K562 (cell line): ENCODE measurements around the gene BNIP5. TPM values are rescaled to one million over a fixed set of nuclear protein-coding genes. Genes with fewer than 3 reads are reported as not detected.

Source experiments
- ATAC-seq: fragments of 200-7000 bp; cut with Tn5 transposase; 3 replicates; pipeline ENCODE4 v1.9.1; 2020; ENCODE audit warnings: moderate library complexity
- BruUV-seq: library from RNA; stranded (reverse); fragments of 400-500 nt; replicated peaks from 2 replicates; lab custom pipeline; 2021; lab: Mats Ljungman, UMichigan
- CTCF ChIA-PET: fragments of 300-600 bp; formaldehyde crosslinking; extraction: SDS; loops from one replicate; lab custom pipeline; 2021; ENCODE audit warnings: low intra/inter-chr PET ratio; lab: Yijun Ruan, JAX
- POLR2A ChIA-PET: fragments of 300-600, 350-650 bp; sonication (Branson Sonifier 250); formaldehyde crosslinking; extraction: SDS; loops from one replicate; lab custom pipeline; 2021; ENCODE audit warnings: antibody characterized with exemption, inconsistent platforms; lab: Yijun Ruan, JAX
- DNase-seq, 4 experiments: peaks; one replicate each; pipeline versions ENCODE4 v3.0.0 to v3.0.0-alpha.2; 2011 to 2018; ENCODE audit warnings: low spot score in 3 of 4, mixed read lengths in 3 of 4; ENCODE audit errors: extremely low read depth in 1 of 4
- FAIRE-seq: peaks from 2 replicates; lab custom pipeline; 2011; peaks lifted over from hg19 to GRCh38; lab: Jason Lieb, UNC
- H2AFZ ChIP-seq: 2 replicates; pipeline ENCODE4 v1.6.0; 2011; ENCODE audit warnings: low read depth, low read length, control low read depth, inconsistent platforms
- H3K27ac ChIP-seq: fragments of 200-600 bp; 3 replicates; pipeline ENCODE4 v1.8.0; 2011; ENCODE audit warnings: low read depth, mild to moderate bottlenecking, control low read depth, inconsistent platforms, low read length, moderate library complexity, mixed read lengths; ENCODE audit errors: extremely low read depth
- H3K27me3 ChIP-seq, 2 experiments: fragments of 300-600 bp in 1 of 2; 2 replicates in 1 of 2; 3 replicates in 1 of 2; pipeline versions ENCODE4 v1.6.0 to v1.8.0; 2011; ENCODE audit warnings: inconsistent platforms in 2 of 2, low read length in 2 of 2, mild to moderate bottlenecking in 1 of 2, mixed read lengths in 1 of 2, moderate library complexity in 1 of 2; ENCODE audit not compliant: control insufficient read depth in 2 of 2, insufficient read depth in 2 of 2
- H3K36me3 ChIP-seq: fragments of 300-600 bp; 3 replicates; pipeline ENCODE4 v1.8.0; 2011; ENCODE audit warnings: mild to moderate bottlenecking, low read length, inconsistent platforms; ENCODE audit not compliant: control insufficient read depth, insufficient read depth
- H3K4me1 ChIP-seq, 2 experiments: fragments of 200-600 bp in 1 of 2; replicated peaks in 1 of 2; 2 replicates in 1 of 2; 3 replicates in 1 of 2; pipeline versions ENCODE4 v1.5.1 to v1.8.0; 2011; ENCODE audit warnings: inconsistent platforms in 2 of 2, low read length in 2 of 2, mild to moderate bottlenecking in 1 of 2, mixed read lengths in 1 of 2, moderate library complexity in 1 of 2; ENCODE audit not compliant: control insufficient read depth in 2 of 2, insufficient read depth in 2 of 2
- H3K4me2 ChIP-seq: 2 replicates; pipeline ENCODE4 v1.6.1; 2011; ENCODE audit warnings: low read length, control low read depth, inconsistent platforms, mixed read lengths; ENCODE audit not compliant: insufficient read depth
- H3K4me3 ChIP-seq: fragments of 200-600 bp; sonication (generic), shearing (Covaris generic); 2 replicates; pipeline ENCODE4 v1.5.1; 2016; ENCODE audit warnings: control low read depth, inconsistent platforms
- H3K79me2 ChIP-seq: fragments of 200-600 bp; 3 replicates; pipeline ENCODE4 v1.8.0; 2011; ENCODE audit warnings: low read length, inconsistent platforms; ENCODE audit not compliant: control insufficient read depth, insufficient read depth
- H3K9ac ChIP-seq, 2 experiments: 2 replicates each; pipeline versions ENCODE4 v1.6.0 to v1.6.1; 2011; ENCODE audit warnings: low read depth in 2 of 2, low read length in 2 of 2, control low read depth in 1 of 2, inconsistent platforms in 1 of 2, mild to moderate bottlenecking in 1 of 2, mixed read lengths in 1 of 2; ENCODE audit not compliant: insufficient read depth in 1 of 2
- H3K9me1 ChIP-seq: one replicate; pipeline ENCODE4 v1.6.0; 2011; ENCODE audit warnings: inconsistent platforms, mild to moderate bottlenecking, low read length, moderate library complexity; ENCODE audit not compliant: control insufficient read depth, insufficient read depth
- H3K9me3 ChIP-seq: replicated peaks from 2 replicates; pipeline ENCODE4 v1.5.1; 2011; ENCODE audit warnings: low read depth, low read length, inconsistent platforms; ENCODE audit not compliant: control insufficient read depth, insufficient read depth
- H4K20me1 ChIP-seq: replicated peaks from 2 replicates; pipeline ENCODE4 v1.6.1; 2011; ENCODE audit warnings: low read length, inconsistent platforms, mixed read lengths; ENCODE audit not compliant: control insufficient read depth, insufficient read depth
- ATF4 ChIP-seq: fragments of 450-650 bp; formaldehyde crosslinking; IDR thresholded peaks from 2 replicates; pipeline ENCODE4 v1.4.0; 2022; ENCODE audit warnings: mild to moderate bottlenecking, moderate library complexity
- BRD9 ChIP-seq: fragments of 450-650 bp; IDR thresholded peaks from 2 replicates; pipeline ENCODE4 v1.6.1; 2018; ENCODE audit warnings: low read depth; ENCODE audit not compliant: partially characterized antibody
- CBX2 ChIP-seq: fragments of 200-600 bp; sonication (generic); IDR thresholded peaks from one replicate; pipeline ENCODE4 v1.6.1; 2012; ENCODE audit warnings: mild to moderate bottlenecking, low read length, inconsistent platforms; ENCODE audit not compliant: insufficient read depth, poor library complexity, severe bottlenecking
- SPI1 ChIP-seq: IDR thresholded peaks from 2 replicates; pipeline ENCODE4 v1.6.1; 2011; ENCODE audit warnings: low read depth, low read length, control low read depth, borderline replicate concordance
- ZNF717 ChIP-seq: fragments of 250-450 bp; sonication (Bioruptor Pico); IDR thresholded peaks from 2 replicates; pipeline ENCODE4 v1.5.0; 2021
- WGBS: fragments of 100-300 bp; shearing (Covaris generic); methylation state at CpG from one replicate; pipeline ENCODE4 v1.1.6; 2016; ENCODE audit warnings: low coverage, mixed read lengths; ENCODE audit not compliant: insufficient coverage; ENCODE audit errors: missing lambda C conversion rate; 5-methylcytosine and 5-hydroxymethylcytosine counted together
- in situ Hi-C: fragments of 300-500 bp; cut with MboI; formaldehyde crosslinking; loops from 4 replicates; pipeline ENCODE4 v1.15.0; 2018; ENCODE audit warnings: inconsistent platforms, mixed read lengths
- intact Hi-C: fragments of 100-400 bp; cut with micrococcal nuclease; formaldehyde crosslinking; loops from 2 replicates; pipeline ENCODE4 v1.14.2; 2022
- polyA plus RNA-seq, 8 experiments: library from polyadenylated mRNA; depleted of rRNA in 4 of 8; stranded (reverse) in 5 of 8; unstranded in 3 of 8; fragments of >200 nt; fragmentation: Nextera tagmentation in 2 of 8; fragmentation: Illumina TruSeq in 1 of 8; extraction: Ambion mirVana in 2 of 8; extraction: Trizol in 1 of 8; gene quantifications; 2 replicates each; pipeline versions ENCODE4 v1.2.1 to v1.2.3, GENCODE V29; 2011 to 2014; ENCODE audit warnings: inconsistent platforms in 1 of 8, missing spikeins in 1 of 8
- total RNA-seq, 7 experiments: library from RNA; depleted of rRNA in 6 of 7; stranded (reverse); fragments of >200 nt in 6 of 7; fragmentation: Illumina TruSeq in 2 of 7; extraction: Trizol in 2 of 7; gene quantifications; 2 replicates each; pipeline versions ENCODE4 v1.2.1 to v1.2.3, GENCODE V29; 2011 to 2021; ENCODE audit warnings: low replicate concordance in 1 of 7

BNIP5 gene
- total and polyA plus RNA-seq, 9 of the 15 experiments (the other 6 are each of a cell fraction or from before 2014, with no cell fraction given): not detected

GRCh38 chr6:36312854-36313648 lies 23.6 kb downstream of the BNIP5 start:
- no peaks in the 10 kb centered on the region; a peak in 2 of 5 replicates for H3K4me1 ChIP-seq
- WGBS: 25% methylated on average over 8 of the region's 8 CpGs
- BruUV-seq: no TSS peak
- intact Hi-C loops: no loop called here
- H3K9me1 ChIP-seq: no peaks in the 10 kb centered on the region
- peaks cover 42 to 73% of the 10 kb centered on the region in 2 experiments for H3K27me3 ChIP-seq
- H4K20me1 ChIP-seq: no peaks in the 10 kb centered on the region; the same call in 1 of the 2 replicates
- CTCF ChIA-PET: no interaction called here
- no peaks in the 10 kb centered on the region for H3K79me2 ChIP-seq
- H3K27ac ChIP-seq: no peak overlapping the region
- no peaks in the 10 kb centered on the region for H3K36me3 ChIP-seq
- 0 out of 2 replicates have a peak, but pooled peaks cover 3% of the 10 kb centered on the region for H3K9me3 ChIP-seq
- POLR2A ChIA-PET: interaction anchor here (0.7 to 1.6 kb wide), 2 partner anchors 8 to 38 kb away, joined by 3 to 4 read pairs; no protein-coding TSS in a partner anchor
- TF ChIP-seq ATF4 (CRISPR knock-in tag): no peak
- TF ChIP-seq CBX2: no peak
- TF ChIP-seq SPI1: peak; percentile 79
- no peak for TF ChIP-seq BRD9
- TF ChIP-seq ZNF717: no peak
- DNase-seq (no peak), FAIRE-seq (no peak), ATAC-seq (peak; percentile 21; the same call in 2 of the 3 replicates)
- no peak overlapping the region for H2AFZ ChIP-seq
- H3K4me3 ChIP-seq: no peak overlapping the region
- H3K9ac ChIP-seq: no peak overlapping the region; a peak in 1 of 4 replicates
- in situ Hi-C loops: no loop called here
- no peak overlapping the region for H3K4me2 ChIP-seq
